A673 (cell line): ENCODE data around the gene DYRK3. TPM values are rescaled to one million over a fixed set of nuclear protein-coding genes. Genes with fewer than 3 reads are reported as not detected.

Experiments used
- BruUV-seq: library from RNA; stranded (reverse); fragments of 400-500 nt; replicated peaks from 2 replicates; lab custom pipeline; 2021; lab: Mats Ljungman, UMichigan
- CTCF ChIA-PET: fragments of 300-600 bp; sonication (Branson Sonifier 250); formaldehyde crosslinking; loops from one replicate; lab custom pipeline; 2022; ENCODE audit warnings: antibody characterized with exemption; lab: Charles Lee
- POLR2A ChIA-PET: fragments of 300-600 bp; sonication (Branson Sonifier 250); formaldehyde crosslinking; loops from one replicate; lab custom pipeline; 2022; ENCODE audit warnings: antibody characterized with exemption; ENCODE audit not compliant: low non-redundant PET; lab: Charles Lee
- DNase-seq: peaks from one replicate; pipeline ENCODE4 v3.0.0-alpha.2; 2015; ENCODE audit warnings: low spot score
- H3K27ac ChIP-seq: fragments of 200-600 bp; sonication (generic); 2 replicates; pipeline ENCODE4 v1.5.1; 2016; ENCODE audit warnings: mixed run types, low read depth, mild to moderate bottlenecking, mixed read lengths, antibody characterized with exemption, low read length; ENCODE audit not compliant: poor library complexity, severe bottlenecking
- H3K27me3 ChIP-seq: fragments of 200-600 bp; sonication (generic); replicated peaks from 2 replicates; pipeline ENCODE4 v1.6.1; 2017; ENCODE audit warnings: mixed run types, low read depth, mild to moderate bottlenecking, mixed read lengths, antibody characterized with exemption, low read length; ENCODE audit not compliant: insufficient read depth, poor library complexity
- H3K36me3 ChIP-seq: fragments of 200-600 bp; sonication (generic); 2 replicates; pipeline ENCODE4 v1.6.1; 2016; ENCODE audit warnings: mixed run types, mild to moderate bottlenecking, mixed read lengths, antibody characterized with exemption, low read length; ENCODE audit not compliant: insufficient read depth, poor library complexity, severe bottlenecking
- H3K4me1 ChIP-seq: fragments of 200-600 bp; sonication (generic); 2 replicates; pipeline ENCODE4 v1.6.1; 2017; ENCODE audit warnings: mixed run types, mild to moderate bottlenecking, mixed read lengths, antibody characterized with exemption, low read length; ENCODE audit not compliant: insufficient read depth, poor library complexity, severe bottlenecking
- H3K4me3 ChIP-seq: fragments of 200-600 bp; sonication (generic); 2 replicates; pipeline ENCODE4 v1.5.1; 2016; ENCODE audit warnings: low read depth, mixed run types, mild to moderate bottlenecking, mixed read lengths, low read length; ENCODE audit not compliant: poor library complexity, severe bottlenecking
- H3K9me3 ChIP-seq: fragments of 200-600 bp; sonication (generic); 2 replicates; pipeline ENCODE4 v1.6.1; 2016; ENCODE audit warnings: mixed run types, low read depth, mild to moderate bottlenecking, mixed read lengths, antibody characterized with exemption, low read length; ENCODE audit not compliant: poor library complexity, severe bottlenecking
- CTCF ChIP-seq: fragments of 300-800, 200-600 bp; sonication (generic); conservative IDR thresholded peaks from 2 replicates; pipeline ENCODE4 v1.5.1; 2017; ENCODE audit warnings: low read depth, mild to moderate bottlenecking, antibody characterized with exemption, low read length, moderate library complexity, mixed read lengths
- EZH2 ChIP-seq: fragments of 200-600 bp; sonication (generic); IDR thresholded peaks from 2 replicates; pipeline ENCODE4 v1.6.1; 2017; ENCODE audit warnings: borderline replicate concordance, low read depth, mild to moderate bottlenecking, mixed read lengths, antibody characterized with exemption, low read length; ENCODE audit not compliant: poor library complexity, severe bottlenecking
- intact Hi-C: fragments of 100-400 bp; cut with micrococcal nuclease; formaldehyde crosslinking; loops from one replicate; pipeline ENCODE4 v1.10.0; 2022; ENCODE audit not compliant: unreplicated experiment
- total RNA-seq: library from RNA; stranded (reverse); gene quantifications from 2 replicates; pipeline ENCODE4 v1.2.3, GENCODE V29; 2021

DYRK3 gene
- total RNA-seq, 1 experiment from 2014 or later, result 24.0 TPM

GRCh38 chr1:206587904-206588303 is 47.4 kb upstream of the DYRK3 start:
- H3K9me3 ChIP-seq, result no peaks in the 10 kb centered on the region
- ChIA-PET POLR2A (no interaction called here), CTCF (no interaction called here)
- H3K36me3 ChIP-seq, result peaks cover 18% of the 10 kb centered on the region
- DNase-seq, result no peak
- no peak overlapping the region for H3K27ac ChIP-seq
- TF ChIP-seq EZH2 (no peak), CTCF (no peak)
- no TSS peak for BruUV-seq
- intact Hi-C loops, result no loop called here
- H3K27me3 ChIP-seq, result no peaks in the 10 kb centered on the region
- no peak overlapping the region for H3K4me3 ChIP-seq
- no peaks in the 10 kb centered on the region for H3K4me1 ChIP-seq

- intact Hi-C loops, result no loop called here
- Histone ChIP-seq H3K4me3 (no peak overlapping the region), H3K27me3 (no peaks in the 10 kb centered on the region), H3K36me3 (peaks cover 23% of the 10 kb centered on the region), H3K9me3 (no peaks in the 10 kb centered on the region), H3K27ac (no peak overlapping the region), H3K4me1 (no peaks in the 10 kb centered on the region)
- DNase-seq, result no peak
- ChIA-PET CTCF (no interaction called here), POLR2A (no interaction called here)
- no TSS peak for BruUV-seq
- TF ChIP-seq CTCF, result no peak
Measured at GRCh38 chr1:206588492-206588891, 46.8 kb upstream of the DYRK3 start.

- Histone ChIP-seq H3K36me3 (peaks cover 27% of the 10 kb centered on the region), H3K27ac (no peak overlapping the region), H3K27me3 (no peaks in the 10 kb centered on the region), H3K9me3 (no peaks in the 10 kb centered on the region), H3K4me1 (no peaks in the 10 kb centered on the region), H3K4me3 (no peak overlapping the region)
- no TSS peak for BruUV-seq
- ChIA-PET CTCF (no interaction called here), POLR2A (no interaction called here)
- no peak for DNase-seq
- intact Hi-C loops, result no loop called here
- TF ChIP-seq EZH2 (no peak), CTCF (no peak)
Measured at GRCh38 chr1:206589206-206589605, 46.1 kb upstream of the DYRK3 start.
